ENCODE measurements around the gene SLC6A4. TPM values are rescaled to one million over a fixed set of nuclear protein-coding genes. Genes with fewer than 3 reads are reported as not detected.
"Not testable (repeated sequence)": the region's sequence is repeated elsewhere in the genome, so short reads cannot be mapped to it uniquely, and the experiment has no call there.

SLC6A4 gene
- total RNA-seq, 1 experiment from 2014 or later, result not detected

GRCh38 chr17:30148376-30148775 lies 87.1 kb downstream of the SLC6A4 start:
- DNase-seq (ENCODE audit: low spot score), result no peak
- in situ Hi-C loops (cut with HindIII; ENCODE audit: low sequenced_read_pairs), result no loop called here

GRCh38 chr17:30147860-30148259 lies 87.6 kb downstream of the SLC6A4 start:
- DNase-seq (ENCODE audit: low spot score); in situ Hi-C loops (cut with HindIII; ENCODE audit: low sequenced_read_pairs): not testable (repeated sequence)

Other genes starting within 250 kb of the SLC6A4 start
- gene NSRP1, start 118.9 kb downstream of the SLC6A4 start, total RNA-seq (2014; rRNA removed; shearing (Covaris generic)), result 0.98 and 6.1 TPM in 2 replicates
- gene BLMH, start 56.2 kb upstream of the SLC6A4 start, total RNA-seq (2014; rRNA removed; shearing (Covaris generic)), result 47.0 TPM in 2 replicates
- gene TMIGD1, start 98.4 kb upstream of the SLC6A4 start, total RNA-seq (2014; rRNA removed; shearing (Covaris generic)), result not detected in 2 replicates
- 18.5 and 38.6 TPM in 2 replicates for gene CPD, start 143.2 kb upstream of the SLC6A4 start, total RNA-seq (2014; rRNA removed; shearing (Covaris generic))
- gene GOSR1, start 241.7 kb upstream of the SLC6A4 start, total RNA-seq (2014; rRNA removed; shearing (Covaris generic)), result 16.5 and 33.9 TPM in 2 replicates